ENCODE data around the gene MTMR3.

Gene MTMR3

DNA sequence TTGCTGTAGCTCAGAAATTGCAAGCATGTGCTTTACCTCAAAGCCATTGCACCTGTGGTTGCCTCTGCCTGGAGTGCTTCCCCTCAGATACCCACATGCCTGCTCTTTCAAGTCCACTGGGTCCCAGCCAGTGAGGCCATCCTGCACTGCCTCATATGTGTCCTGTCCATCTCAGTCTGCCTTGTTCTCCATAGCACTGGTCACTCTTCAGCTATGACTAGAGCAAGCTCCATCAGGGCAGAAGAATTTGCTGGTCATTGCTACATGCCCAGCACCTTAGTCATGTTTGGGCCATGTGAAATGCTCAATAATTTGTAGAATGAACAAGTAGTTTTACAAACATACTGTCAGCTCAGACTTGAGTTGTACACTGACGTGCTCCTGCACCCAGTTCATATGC, 132.9 kb downstream of the MTMR3 start:
- no peak for TF ChIP-seq POLR2A (IDR thresholded peaks at IDR 0.05; ENCODE audit: low read depth, low read length)

DNA sequence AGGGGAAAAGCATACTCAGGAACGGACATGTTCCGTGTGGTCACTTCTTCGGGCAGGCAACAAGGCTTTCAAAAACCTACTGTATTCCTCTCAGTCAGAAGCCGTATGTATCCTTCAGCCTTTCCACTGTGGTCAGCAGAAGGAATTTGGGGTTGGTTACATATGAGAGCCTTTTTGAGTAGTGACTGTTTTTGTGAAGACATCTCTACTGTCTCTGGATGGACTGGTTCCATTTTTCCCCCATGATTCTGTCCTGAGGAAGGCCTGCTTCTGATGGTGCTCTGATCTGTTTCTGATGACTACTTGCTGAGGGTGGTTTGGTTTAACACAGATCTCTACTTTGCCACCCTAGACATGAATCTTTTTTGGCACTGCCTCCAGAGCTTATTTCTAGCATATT, 133.6 kb downstream of the MTMR3 start:
- DNase-seq (ENCODE audit: insufficient read length, low spot score) (no peak), FAIRE-seq (no peak)

More for the DNA sequence above, 132.9 kb downstream of the MTMR3 start:
- DNase-seq (ENCODE audit: insufficient read length, low spot score), result no peak
- FAIRE-seq, result peak; percentile 80

DNA sequence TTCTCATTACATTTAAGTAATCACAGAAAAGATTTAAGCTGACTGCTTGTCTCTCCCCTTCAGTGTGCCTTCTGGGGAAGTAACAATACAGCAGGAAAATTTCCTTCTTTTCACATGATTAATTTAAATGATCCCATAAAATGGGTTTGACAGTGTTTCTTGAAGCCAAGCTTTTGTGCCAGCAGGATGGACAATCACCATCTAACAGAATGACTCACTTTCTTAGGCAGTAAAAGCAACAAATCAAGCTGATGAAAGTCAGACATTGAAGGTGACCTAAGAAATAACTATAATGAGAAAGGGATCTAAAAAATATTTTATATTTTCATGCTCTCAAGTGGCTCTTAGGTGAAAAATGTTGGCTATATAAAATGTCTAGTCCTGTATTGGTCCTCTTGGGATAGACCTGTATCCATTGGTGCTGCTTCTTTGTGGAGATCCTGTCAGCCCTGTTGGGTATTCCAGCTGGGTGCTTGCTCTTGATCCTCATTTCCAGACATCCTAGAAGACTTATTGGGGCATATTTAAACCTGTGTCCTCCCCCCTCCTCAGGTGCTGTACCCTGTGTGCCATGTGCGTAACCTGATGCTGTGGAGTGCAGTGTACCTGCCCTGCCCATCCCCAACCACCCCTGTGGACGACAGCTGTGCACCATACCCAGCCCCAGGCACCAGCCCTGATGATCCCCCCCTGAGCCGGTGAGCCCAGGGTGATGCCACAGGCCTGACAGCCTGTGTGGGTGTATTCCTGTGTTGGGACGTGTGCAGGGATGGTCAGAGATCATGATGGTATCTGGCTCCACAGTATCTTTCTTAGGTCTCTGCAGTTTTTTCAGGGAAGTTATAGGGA, 134.6 kb downstream of the MTMR3 start:
- TF ChIP-seq POLR2A (IDR thresholded peaks at IDR 0.05; ENCODE audit: low read depth, low read length), result no peak
- DNase-seq (ENCODE audit: insufficient read length, low spot score) (no peak), FAIRE-seq (no peak)

More for the DNA sequence above, 133.6 kb downstream of the MTMR3 start:
- TF ChIP-seq POLR2A (IDR thresholded peaks at IDR 0.05; ENCODE audit: low read depth, low read length), result no peak

DNA sequence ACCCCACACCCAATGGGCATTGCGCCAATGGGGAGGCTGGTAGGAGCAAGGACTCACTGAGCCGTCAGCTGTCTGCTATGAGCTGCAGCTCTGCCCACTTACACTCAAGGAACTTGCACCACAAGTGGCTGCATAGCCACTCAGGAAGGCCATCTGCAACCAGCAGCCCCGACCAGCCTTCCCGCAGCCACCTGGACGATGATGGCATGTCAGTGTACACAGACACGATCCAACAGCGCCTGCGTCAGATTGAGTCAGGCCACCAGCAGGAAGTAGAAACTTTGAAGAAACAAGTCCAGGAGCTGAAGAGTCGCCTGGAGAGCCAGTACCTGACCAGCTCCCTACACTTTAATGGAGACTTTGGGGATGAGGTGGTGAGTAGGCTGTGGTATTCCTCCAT, 137.5 kb downstream of the MTMR3 start:
- no peak for TF ChIP-seq POLR2A (IDR thresholded peaks at IDR 0.05; ENCODE audit: low read depth, low read length)
- DNase-seq (ENCODE audit: insufficient read length, low spot score) (no peak), FAIRE-seq (no peak)

DNA sequence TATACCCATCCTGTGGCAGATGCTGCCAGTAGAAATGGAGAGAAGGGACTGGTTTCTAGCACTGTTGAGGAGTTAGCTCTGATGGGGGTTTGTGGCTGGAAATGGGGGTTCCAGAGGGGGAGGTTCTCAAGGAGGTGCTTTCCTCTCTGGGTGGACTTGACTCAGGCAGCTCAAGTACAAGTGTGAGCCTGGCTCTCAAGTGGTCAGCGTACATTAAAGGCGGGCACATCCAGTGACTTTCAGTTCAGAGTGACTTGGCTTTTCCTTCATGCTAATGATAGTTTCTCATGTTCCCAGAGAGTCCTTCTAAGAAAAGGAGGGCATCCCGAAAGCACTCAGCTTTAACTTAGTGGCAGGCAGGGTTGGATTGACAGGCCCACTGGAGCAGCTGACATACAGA, 138.4 kb downstream of the MTMR3 start:
- TF ChIP-seq POLR2A (IDR thresholded peaks at IDR 0.05; ENCODE audit: low read depth, low read length), result no peak
- FAIRE-seq (no peak), DNase-seq (ENCODE audit: insufficient read length, low spot score) (no peak)

DNA sequence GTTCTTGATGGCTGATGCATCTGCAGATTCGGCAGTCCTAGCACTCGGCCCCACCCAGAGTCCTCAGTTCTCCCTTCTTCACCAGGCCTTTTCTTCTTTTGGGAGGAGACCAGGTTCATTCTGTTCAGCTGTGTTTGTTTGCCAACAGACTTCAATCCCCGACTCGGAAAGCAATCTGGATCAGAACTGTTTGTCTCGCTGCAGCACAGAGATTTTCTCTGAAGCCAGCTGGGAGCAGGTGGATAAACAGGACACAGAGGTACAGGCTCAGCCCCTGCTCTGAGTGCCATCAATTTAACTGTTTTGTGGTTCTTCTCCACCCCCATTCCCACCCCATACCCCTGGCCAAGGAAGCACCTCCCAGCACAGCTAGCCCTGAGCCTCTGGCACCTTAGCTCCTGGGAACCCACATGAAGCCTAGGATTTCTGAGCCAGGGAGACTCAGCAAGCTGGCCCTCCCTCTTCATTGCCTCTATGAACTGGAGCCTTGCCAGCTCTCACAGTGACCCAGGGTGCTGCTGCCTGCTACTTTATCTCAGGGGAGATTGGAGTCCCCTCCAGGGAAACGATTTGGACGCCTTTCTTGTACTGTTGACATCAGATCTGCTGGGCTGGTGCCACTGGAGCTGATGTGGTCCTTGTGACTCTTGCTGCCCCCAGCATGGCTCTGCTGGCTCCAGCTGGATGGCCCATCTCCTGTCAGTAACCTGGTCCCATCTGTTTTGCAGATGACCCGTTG, 139.1 kb downstream of the MTMR3 start:
- FAIRE-seq (no peak), DNase-seq (ENCODE audit: insufficient read length, low spot score) (no peak)
- no peak for TF ChIP-seq POLR2A (IDR thresholded peaks at IDR 0.05; ENCODE audit: low read depth, low read length)

DNA sequence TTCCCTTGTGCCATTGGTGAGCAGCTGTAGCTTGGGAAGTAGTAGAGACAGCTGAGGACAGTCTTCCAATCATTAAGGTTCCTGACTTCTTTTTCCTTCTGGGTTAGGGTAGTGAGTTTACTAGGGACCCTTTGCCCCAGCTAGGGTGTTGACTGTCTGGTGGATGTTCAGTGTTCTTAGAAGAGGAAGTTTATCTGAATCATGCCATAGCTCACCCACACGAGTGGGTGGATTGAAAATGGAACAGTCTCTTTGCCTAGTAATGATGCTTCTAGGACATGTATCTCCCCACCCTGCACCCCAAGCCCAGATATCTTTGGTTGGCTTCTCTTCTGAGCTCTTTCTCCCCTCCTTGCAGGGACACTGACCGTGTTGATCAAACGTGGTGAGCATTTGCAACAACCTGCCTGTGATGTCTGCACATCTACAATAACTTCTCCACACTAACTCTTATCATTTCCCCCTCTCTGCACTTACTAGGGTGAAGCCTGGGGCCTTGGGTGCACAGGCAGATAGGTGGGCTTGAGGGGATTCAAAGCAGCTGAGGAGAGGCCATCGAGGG, 140.2 kb downstream of the MTMR3 start:
- TF ChIP-seq POLR2A (IDR thresholded peaks at IDR 0.05; ENCODE audit: low read depth, low read length), result no peak
- FAIRE-seq (no peak), DNase-seq (ENCODE audit: insufficient read length, low spot score) (no peak)

DNA sequence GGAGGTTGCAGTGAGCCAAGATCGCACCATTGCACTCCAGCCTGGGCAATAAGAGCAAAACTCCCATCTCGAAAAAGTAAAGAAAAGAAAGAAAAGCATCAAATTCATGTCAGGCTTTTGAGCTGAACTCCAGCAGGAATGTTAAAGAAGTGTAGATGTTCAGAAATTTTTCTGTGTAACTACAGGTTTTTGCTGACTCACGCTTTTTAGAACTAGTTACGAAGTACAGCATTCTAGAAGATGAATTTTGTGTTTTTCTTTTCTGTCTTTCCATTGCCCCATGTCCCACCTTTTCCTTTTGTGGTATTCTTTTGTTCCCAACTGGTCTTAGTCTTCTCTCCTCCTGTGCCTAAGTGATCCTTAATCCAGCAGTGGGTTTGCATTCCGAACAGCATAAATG, 141.3 kb downstream of the MTMR3 start:
- FAIRE-seq, result no peak

DNA sequence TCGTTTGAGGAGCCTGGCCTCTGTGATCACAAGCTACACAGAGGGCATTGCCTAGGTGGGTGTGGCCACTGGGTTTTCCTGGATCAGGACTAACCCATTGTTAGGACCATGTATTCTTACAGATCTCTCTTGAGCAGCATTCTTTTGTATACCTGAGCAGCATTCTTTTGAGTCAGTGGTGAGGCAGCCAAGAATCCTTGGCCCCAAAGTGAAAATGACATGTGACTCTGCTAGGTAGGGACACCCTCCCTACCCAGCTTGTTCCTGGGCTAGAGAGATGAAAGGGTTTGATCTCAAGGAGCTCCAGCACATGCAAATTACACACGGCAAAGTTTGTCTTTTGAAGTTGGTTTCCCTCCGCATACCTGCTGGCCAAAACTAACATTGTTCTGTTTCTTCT, 142.2 kb downstream of the MTMR3 start:
- TF ChIP-seq POLR2A (IDR thresholded peaks at IDR 0.05; ENCODE audit: low read depth, low read length), result no peak
- DNase-seq (ENCODE audit: insufficient read length, low spot score) (no peak), FAIRE-seq (no peak)

More for the DNA sequence above, 141.3 kb downstream of the MTMR3 start:
- no peak for DNase-seq (ENCODE audit: insufficient read length, low spot score)
- TF ChIP-seq POLR2A (IDR thresholded peaks at IDR 0.05; ENCODE audit: low read depth, low read length), result no peak

DNA sequence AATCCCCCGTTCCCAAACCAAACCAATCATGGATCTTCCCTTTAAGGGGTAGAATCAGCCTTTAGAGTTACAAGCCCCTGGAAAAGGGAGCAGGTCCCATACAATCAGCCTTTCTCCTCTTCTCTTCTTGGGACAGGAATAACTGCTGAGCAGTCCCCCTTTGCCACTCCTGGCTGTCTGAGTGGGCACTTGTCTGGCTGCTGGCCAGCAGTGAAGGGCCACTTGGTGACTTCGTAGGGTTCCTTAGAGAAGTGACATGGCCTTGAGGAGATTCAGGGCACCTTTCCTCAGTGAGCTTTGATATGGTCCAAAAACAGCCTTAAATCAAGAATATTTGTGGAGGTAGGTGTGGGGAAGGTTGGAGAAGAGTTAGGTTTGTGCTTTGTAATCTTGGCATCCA, 143.8 kb downstream of the MTMR3 start:
- no peak for TF ChIP-seq POLR2A (IDR thresholded peaks at IDR 0.05; ENCODE audit: low read depth, low read length)
- no peak for DNase-seq (ENCODE audit: insufficient read length, low spot score)
- FAIRE-seq, result no peak

DNA sequence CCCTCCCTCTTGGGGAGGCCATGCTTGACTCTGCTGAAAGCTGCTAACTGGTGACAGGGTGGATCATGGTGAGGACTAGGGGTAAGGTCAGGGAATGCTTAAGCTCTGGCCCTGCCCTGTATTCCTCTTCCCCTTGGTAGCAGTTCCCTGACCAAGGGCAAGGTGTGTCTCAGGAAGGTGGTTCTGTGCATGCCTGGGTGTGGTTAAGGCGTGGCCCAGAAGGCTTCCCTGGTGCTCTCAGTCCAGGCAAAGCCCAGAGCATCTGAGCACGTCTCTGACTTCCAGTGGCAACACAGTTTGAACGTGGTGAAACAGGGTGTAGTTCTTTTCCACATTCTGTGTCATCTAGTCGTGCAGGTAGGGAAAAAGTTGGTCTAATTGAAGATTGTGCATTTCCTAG, 144.2 kb downstream of the MTMR3 start:
- TF ChIP-seq POLR2A (IDR thresholded peaks at IDR 0.05; ENCODE audit: low read depth, low read length), result no peak
- DNase-seq (ENCODE audit: insufficient read length, low spot score), result no peak
- no peak for FAIRE-seq

DNA sequence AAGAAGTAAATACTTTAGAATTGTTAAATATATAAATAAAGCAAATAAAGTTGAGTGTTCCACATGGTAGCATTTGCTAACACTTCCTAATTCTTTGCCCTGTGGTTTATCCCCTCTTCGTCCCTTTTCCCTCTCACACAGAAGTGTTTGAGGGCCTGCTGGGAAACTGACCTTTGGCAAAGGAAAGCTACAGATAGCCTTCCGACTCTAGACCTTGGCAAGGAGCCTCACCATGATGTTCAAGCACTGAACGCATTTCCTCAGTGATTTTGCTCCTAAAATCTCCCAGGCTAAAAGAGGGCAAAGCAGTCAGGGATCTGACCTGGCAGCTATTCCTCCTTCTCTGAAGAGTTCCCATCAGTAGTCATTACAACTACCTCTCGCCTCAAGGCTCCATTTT, 144.8 kb downstream of the MTMR3 start:
- FAIRE-seq, result no peak

DNA sequence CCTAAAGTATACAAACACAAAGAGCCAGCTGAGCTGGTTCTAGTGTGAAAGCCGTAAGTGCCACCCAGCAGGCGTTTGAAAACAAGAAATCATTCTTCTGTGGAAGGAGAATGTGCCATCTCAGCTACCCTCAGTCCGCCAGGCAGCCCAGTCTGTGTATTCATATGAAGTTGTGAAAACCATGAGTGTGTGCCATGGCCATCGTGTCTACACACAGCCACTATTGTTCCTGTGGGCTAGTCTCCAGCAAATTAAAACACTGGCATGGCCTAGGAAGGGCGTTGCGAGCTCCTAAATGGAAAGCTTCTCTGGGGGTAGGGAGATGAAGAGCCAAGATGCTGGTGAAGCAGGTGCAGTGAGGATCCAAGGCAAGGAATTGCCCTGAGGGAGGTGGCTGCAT, 145.8 kb downstream of the MTMR3 start:
- TF ChIP-seq POLR2A (IDR thresholded peaks at IDR 0.05; ENCODE audit: low read depth, low read length), result no peak
- DNase-seq (ENCODE audit: insufficient read length, low spot score) (no peak), FAIRE-seq (no peak)

More for the DNA sequence above, 144.8 kb downstream of the MTMR3 start:
- TF ChIP-seq POLR2A (IDR thresholded peaks at IDR 0.05; ENCODE audit: low read depth, low read length), result no peak
- no peak for DNase-seq (ENCODE audit: insufficient read length, low spot score)

DNA sequence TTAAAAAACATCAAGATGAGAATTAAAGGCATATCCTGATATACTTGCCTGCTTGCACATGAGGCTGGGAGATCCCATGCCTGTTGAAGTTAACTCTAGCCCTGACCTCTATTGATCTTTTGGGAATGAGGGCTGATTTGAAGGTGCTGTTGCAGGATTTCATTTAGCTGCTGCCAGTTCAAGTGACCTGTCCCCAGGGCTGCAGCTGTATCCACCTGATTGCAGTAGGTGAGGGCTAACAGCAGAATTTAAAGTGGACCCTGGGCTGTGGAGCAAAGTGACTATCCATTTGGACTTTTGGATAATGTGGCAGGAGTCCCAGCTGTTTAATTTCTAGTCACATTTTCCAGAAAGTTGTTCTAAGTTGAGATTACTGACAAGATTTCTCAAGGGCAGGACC, 146.5 kb downstream of the MTMR3 start:
- DNase-seq (ENCODE audit: insufficient read length, low spot score) (no peak), FAIRE-seq (no peak)
- TF ChIP-seq POLR2A (IDR thresholded peaks at IDR 0.05; ENCODE audit: low read depth, low read length), result no peak
